ENCODE measurements around the gene F2R. TPM values are rescaled to one million over a fixed set of nuclear protein-coding genes. Genes with fewer than 3 reads are reported as not detected.

Gene F2R
- total RNA-seq, 1 donor from 2014 or later, result 53.8 TPM

GRCh38 chr5:76700571-76700970, 15.4 kb upstream of the F2R start:
- H3K36me3 Mint-ChIP-seq, result peaks cover 14% of the 10 kb centered on the region
- Histone ChIP-seq H3K4me1 (peaks cover 4% of the 10 kb centered on the region), H3K79me2 (ENCODE audit: low read depth) (no peaks in the 10 kb centered on the region), H3K27me3 (no peaks in the 10 kb centered on the region), H3K27ac (no peak overlapping the region), H3K4me3 (no peak overlapping the region), H4K20me1 (ENCODE audit: low read depth) (no peaks in the 10 kb centered on the region), H3K9me3 (ENCODE audit: low read depth) (no peaks in the 10 kb centered on the region), H3F3A (ENCODE audit: low read depth) (no peaks in the 10 kb centered on the region), H3K36me3 (no peaks in the 10 kb centered on the region), H3K9ac (no peak overlapping the region), H3K4me2 (no peak overlapping the region), H2AFZ (replicated peaks) (no peak overlapping the region)
- no peaks in the 10 kb centered on the region for H3K4me1 Mint-ChIP-seq
- no peaks in the 10 kb centered on the region for H3K27me3 Mint-ChIP-seq (ENCODE audit: insufficient read depth, low read depth)
- no peaks in the 10 kb centered on the region for H3K9me3 Mint-ChIP-seq
- DNase-seq (ENCODE audit: low spot score), result no peak
- H3K27ac Mint-ChIP-seq, result no peak overlapping the region
- TF ChIP-seq CTCF (IDR thresholded peaks at IDR 0.05) (no peak), EZH2 (IDR thresholded peaks at IDR 0.05) (no peak), EZH2phosphoT487 (IDR thresholded peaks at IDR 0.05) (no peak)
- H3K4me3 Mint-ChIP-seq, result no peak overlapping the region

GRCh38 chr5:76701298-76701697, 14.6 kb upstream of the F2R start:
- Mint-ChIP-seq H3K9me3 (no peaks in the 10 kb centered on the region), H3K36me3 (peaks cover 12% of the 10 kb centered on the region), H3K4me1 (no peaks in the 10 kb centered on the region), H3K27ac (no peak overlapping the region), H3K4me3 (no peak overlapping the region), H3K27me3 (ENCODE audit: insufficient read depth, low read depth) (peaks cover under 1% of the 10 kb centered on the region)
- H3K27ac ChIP-seq, result no peak overlapping the region
- no peaks in the 10 kb centered on the region for H3K79me2 ChIP-seq (ENCODE audit: low read depth)
- no peaks in the 10 kb centered on the region for H3K36me3 ChIP-seq
- H2AFZ ChIP-seq (replicated peaks), result no peak overlapping the region
- no peaks in the 10 kb centered on the region for H3K27me3 ChIP-seq
- H3K9me3 ChIP-seq (ENCODE audit: low read depth), result no peaks in the 10 kb centered on the region
- H3K9ac ChIP-seq, result no peak overlapping the region
- no peaks in the 10 kb centered on the region for H4K20me1 ChIP-seq (ENCODE audit: low read depth)
- H3K4me3 ChIP-seq, result no peak overlapping the region
- H3F3A ChIP-seq (ENCODE audit: low read depth), result no peaks in the 10 kb centered on the region
- no peak overlapping the region for H3K4me2 ChIP-seq
- no peak for DNase-seq (ENCODE audit: low spot score)
- peaks cover 4% of the 10 kb centered on the region for H3K4me1 ChIP-seq
- TF ChIP-seq EZH2 (IDR thresholded peaks at IDR 0.05) (no peak), EZH2phosphoT487 (IDR thresholded peaks at IDR 0.05) (no peak), CTCF (IDR thresholded peaks at IDR 0.05) (no peak)

- Histone ChIP-seq H3K27ac (no peak overlapping the region), H3K4me3 (no peak overlapping the region), H3K9ac (no peak overlapping the region), H3K27me3 (no peaks in the 10 kb centered on the region), H3K9me3 (ENCODE audit: low read depth) (no peaks in the 10 kb centered on the region), H3K4me1 (peaks cover 13% of the 10 kb centered on the region), H3K79me2 (ENCODE audit: low read depth) (no peaks in the 10 kb centered on the region), H3K4me2 (no peak overlapping the region), H4K20me1 (ENCODE audit: low read depth) (no peaks in the 10 kb centered on the region), H3F3A (ENCODE audit: low read depth) (no peaks in the 10 kb centered on the region), H2AFZ (replicated peaks) (no peak overlapping the region), H3K36me3 (no peaks in the 10 kb centered on the region)
- Mint-ChIP-seq H3K27me3 (ENCODE audit: insufficient read depth, low read depth) (peaks cover 2% of the 10 kb centered on the region), H3K4me3 (no peak overlapping the region), H3K27ac (no peak overlapping the region), H3K9me3 (no peaks in the 10 kb centered on the region), H3K4me1 (peaks cover 3% of the 10 kb centered on the region), H3K36me3 (peaks cover 7% of the 10 kb centered on the region)
- TF ChIP-seq CTCF (IDR thresholded peaks at IDR 0.05), result no peak
- no peak for TF ChIP-seq EZH2phosphoT487 (IDR thresholded peaks at IDR 0.05)
- TF ChIP-seq EZH2 (IDR thresholded peaks at IDR 0.05), result no peak
- DNase-seq (ENCODE audit: low spot score), result no peak
Measured at GRCh38 chr5:76703707-76704106, 12.2 kb upstream of the F2R start.
